GM12875 (cell line): ENCODE data around the gene VLDLR.

Experiments
- H3K4me3 ChIP-seq: one replicate; pipeline ENCODE4 v1.5.1; 2011; ENCODE audit warnings: low read depth, low read length, control low read depth
- CTCF ChIP-seq: IDR thresholded peaks from 2 replicates; pipeline ENCODE4 v1.5.1; 2011; ENCODE audit warnings: low read depth, mild to moderate bottlenecking, control low read depth, inconsistent platforms, low read length, moderate library complexity, borderline replicate concordance; ENCODE audit not compliant: insufficient read depth

Gene VLDLR

GRCh38 chr9:2621722-2622460, at the start of gene VLDLR:
TSS of gene VLDLR (plus strand) at chr9:2621787. CDS start at chr9:2622190, 403 bp downstream.
- peak within 1 kb of the TSS; percentile 27 for H3K4me3 ChIP-seq
- no peak for TF ChIP-seq CTCF

GRCh38 chr9:2574203-2574602, 47.4 kb upstream of the VLDLR start:
- no peak for TF ChIP-seq CTCF
- H3K4me3 ChIP-seq = no peak overlapping the region

GRCh38 chr9:2576631-2577030, 45.0 kb upstream of the VLDLR start:
- no peak for TF ChIP-seq CTCF
- no peak overlapping the region for H3K4me3 ChIP-seq

- H3K4me3 ChIP-seq = no peak overlapping the region
- TF ChIP-seq CTCF = no peak
Measured at GRCh38 chr9:2583308-2584013, 38.1 kb upstream of the VLDLR start.

- no peak for TF ChIP-seq CTCF
- no peak overlapping the region for H3K4me3 ChIP-seq
Measured at GRCh38 chr9:2591967-2592366, 29.6 kb upstream of the VLDLR start.

- TF ChIP-seq CTCF = no peak
Measured at GRCh38 chr9:2593744-2594143, 27.8 kb upstream of the VLDLR start.

GRCh38 chr9:2595973-2596372, 25.6 kb upstream of the VLDLR start:
- no peak for TF ChIP-seq CTCF
- no peak overlapping the region for H3K4me3 ChIP-seq

More at GRCh38 chr9:2593744-2594143, 27.8 kb upstream of the VLDLR start:
- no peak overlapping the region for H3K4me3 ChIP-seq
